K562 (cell line): ENCODE data around the gene LYPD4. TPM values are rescaled to one million over a fixed set of nuclear protein-coding genes. Genes with fewer than 3 reads are reported as not detected.

Source experiments
- GATAD2B ChIP-seq: fragments of 450-650 bp; IDR thresholded peaks from 2 replicates; pipeline ENCODE4 v1.6.1; 2017; ENCODE audit warnings: mild to moderate bottlenecking, borderline replicate concordance
- HDAC6 ChIP-seq: IDR thresholded peaks from 2 replicates; pipeline ENCODE4 v1.6.1; 2012; ENCODE audit warnings: low read depth, mild to moderate bottlenecking, control low read depth, inconsistent platforms, low read length, moderate library complexity
- HIVEP1 ChIP-seq: fragments of 250-450 bp; sonication (Bioruptor Pico); IDR thresholded peaks from 2 replicates; pipeline ENCODE4 v1.4.0; 2020; ENCODE audit warnings: mild to moderate bottlenecking
- ILF3 ChIP-seq: fragments of 450-650 bp; IDR thresholded peaks from 2 replicates; pipeline ENCODE4 v1.6.1; 2018; ENCODE audit warnings: antibody characterized with exemption, mild to moderate bottlenecking, moderate library complexity, borderline replicate concordance
- JUND ChIP-seq, 2 experiments: IDR thresholded peaks; 2 replicates in 1 of 2; 3 replicates in 1 of 2; pipeline ENCODE4 v1.6.1; 2011; ENCODE audit warnings: borderline replicate concordance in 2 of 2, low read depth in 2 of 2, low read length in 2 of 2, improper control_type of control experiment in 1 of 2, missing biosample characterization in 1 of 2, missing genetic modification characterization in 1 of 2, missing genetic modification reagents in 1 of 2
- NFE2 ChIP-seq: IDR thresholded peaks from 2 replicates; pipeline ENCODE4 v1.6.1; 2014; ENCODE audit warnings: antibody characterized with exemption, low read depth
- RBFOX2 ChIP-seq: fragments of 200-400 bp; formaldehyde crosslinking; IDR thresholded peaks from 2 replicates; pipeline ENCODE4 v1.6.1; 2017; ENCODE audit warnings: low read depth, mild to moderate bottlenecking, low read length, moderate library complexity
- RBM15 ChIP-seq: fragments of 200-400 bp; formaldehyde crosslinking; IDR thresholded peaks from 2 replicates; pipeline ENCODE4 v1.6.1; 2018; ENCODE audit warnings: mild to moderate bottlenecking, low read length, moderate library complexity; ENCODE audit not compliant: insufficient read depth
- RBM22 ChIP-seq: fragments of 200-400 bp; formaldehyde crosslinking; IDR thresholded peaks from 2 replicates; pipeline ENCODE4 v1.6.1; 2018; ENCODE audit warnings: low read length, low read depth; ENCODE audit not compliant: poor library complexity, severe bottlenecking
- SREBF1 ChIP-seq: fragments of 150-350 bp; IDR thresholded peaks from 2 replicates; pipeline ENCODE4 v1.6.1; 2014; ENCODE audit warnings: antibody characterized with exemption, low read depth, low read length, borderline replicate concordance
- SUPT5H ChIP-seq: fragments of 450-650 bp; IDR thresholded peaks from 2 replicates; pipeline ENCODE4 v1.6.1; 2016
- TEAD2 ChIP-seq: fragments of 450-650 bp; IDR thresholded peaks from 2 replicates; pipeline ENCODE4 v1.6.1; 2016; ENCODE audit warnings: missing genetic modification characterization, control low read depth, missing compliant biosample characterization
- polyA plus RNA-seq, 8 experiments: library from polyadenylated mRNA; depleted of rRNA in 4 of 8; stranded (reverse) in 5 of 8; unstranded in 3 of 8; fragments of >200 nt; fragmentation: Nextera tagmentation in 2 of 8; fragmentation: Illumina TruSeq in 1 of 8; extraction: Ambion mirVana in 2 of 8; extraction: Trizol in 1 of 8; gene quantifications; 2 replicates each; pipeline versions ENCODE4 v1.2.1 to v1.2.3, GENCODE V29; 2011 to 2014; ENCODE audit warnings: inconsistent platforms in 1 of 8, missing spikeins in 1 of 8
- total RNA-seq, 7 experiments: library from RNA; depleted of rRNA in 6 of 7; stranded (reverse); fragments of >200 nt in 6 of 7; fragmentation: Illumina TruSeq in 2 of 7; extraction: Trizol in 2 of 7; gene quantifications; 2 replicates each; pipeline versions ENCODE4 v1.2.1 to v1.2.3, GENCODE V29; 2011 to 2021; ENCODE audit warnings: low replicate concordance in 1 of 7
- TF ChIP-seq, protein P1 (sequence below), 3 experiments: fragments of 200-800 bp in 1 of 3; fragments of 250-450 bp in 1 of 3; fragments of 450-650 bp in 1 of 3; sonication (Bioruptor Pico) in 1 of 3; sonication (Bioruptor generic) in 1 of 3; formaldehyde crosslinking in 1 of 3; IDR thresholded peaks; 2 replicates each; pipeline versions ENCODE4 v1.6.1 to v1.8.0; 2016 to 2022; ENCODE audit warnings: mild to moderate bottlenecking in 2 of 3, missing genetic modification characterization in 2 of 3, missing compliant biosample characterization in 1 of 3, moderate library complexity in 1 of 3
- TF ChIP-seq, protein P2 (sequence below): sonication (generic); formaldehyde crosslinking; IDR thresholded peaks from 2 replicates; pipeline ENCODE4 v1.8.0; 2022; ENCODE audit warnings: missing genetic modification reagents, mild to moderate bottlenecking, borderline replicate concordance
- TF ChIP-seq, protein P3 (sequence below): fragments of 200-400 bp; formaldehyde crosslinking; IDR thresholded peaks from 2 replicates; pipeline ENCODE4 v1.6.1; 2017; ENCODE audit warnings: mild to moderate bottlenecking, low read depth, low read length, moderate library complexity
- TF ChIP-seq, protein P4 (sequence below): sonication (generic); IDR thresholded peaks from 2 replicates; pipeline ENCODE4 v1.6.1; 2016

LYPD4 gene
- total and polyA plus RNA-seq, 9 of the 15 experiments (the other 6 are each of a cell fraction or from before 2014, with no cell fraction given) = 0.11 TPM; not detected in 8

DNA sequence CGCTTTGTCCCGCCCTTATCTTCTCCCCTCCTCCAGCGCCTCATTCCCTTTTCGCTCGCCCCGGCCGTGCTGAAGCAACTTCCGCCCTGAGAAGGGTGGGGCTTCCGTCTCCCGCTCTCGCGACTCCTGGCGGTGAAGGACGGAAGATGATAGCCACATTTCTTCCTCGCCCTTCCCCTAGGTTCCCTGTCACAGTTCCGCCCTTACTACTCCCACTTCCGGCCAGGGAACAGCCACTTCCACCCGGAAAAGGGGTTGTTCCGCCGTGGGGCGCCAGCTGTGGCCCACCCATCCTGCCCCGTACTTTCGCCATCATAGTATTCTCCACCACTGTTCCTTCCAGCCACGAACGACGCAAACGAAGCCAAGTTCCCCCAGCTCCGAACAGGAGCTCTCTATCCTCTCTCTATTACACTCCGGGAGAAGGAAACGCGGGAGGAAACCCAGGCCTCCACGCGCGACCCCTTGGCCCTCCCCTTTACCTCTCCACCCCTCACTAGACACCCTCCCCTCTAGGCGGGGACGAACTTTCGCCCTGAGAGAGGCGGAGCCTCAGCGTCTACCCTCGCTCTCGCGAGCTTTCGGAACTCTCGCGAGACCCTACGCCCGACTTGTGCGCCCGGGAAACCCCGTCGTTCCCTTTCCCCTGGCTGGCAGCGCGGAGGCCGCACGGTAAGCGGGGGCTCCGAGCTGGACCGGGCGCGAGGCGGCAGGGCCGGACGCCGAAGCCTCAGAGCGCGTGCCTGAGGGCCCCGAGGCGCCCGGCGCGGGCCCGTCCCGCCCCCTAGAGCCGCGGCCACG, 15.3 kb upstream of the LYPD4 start, which contains the start of gene RPS19 (continued):
- TF ChIP-seq, protein P1, sequence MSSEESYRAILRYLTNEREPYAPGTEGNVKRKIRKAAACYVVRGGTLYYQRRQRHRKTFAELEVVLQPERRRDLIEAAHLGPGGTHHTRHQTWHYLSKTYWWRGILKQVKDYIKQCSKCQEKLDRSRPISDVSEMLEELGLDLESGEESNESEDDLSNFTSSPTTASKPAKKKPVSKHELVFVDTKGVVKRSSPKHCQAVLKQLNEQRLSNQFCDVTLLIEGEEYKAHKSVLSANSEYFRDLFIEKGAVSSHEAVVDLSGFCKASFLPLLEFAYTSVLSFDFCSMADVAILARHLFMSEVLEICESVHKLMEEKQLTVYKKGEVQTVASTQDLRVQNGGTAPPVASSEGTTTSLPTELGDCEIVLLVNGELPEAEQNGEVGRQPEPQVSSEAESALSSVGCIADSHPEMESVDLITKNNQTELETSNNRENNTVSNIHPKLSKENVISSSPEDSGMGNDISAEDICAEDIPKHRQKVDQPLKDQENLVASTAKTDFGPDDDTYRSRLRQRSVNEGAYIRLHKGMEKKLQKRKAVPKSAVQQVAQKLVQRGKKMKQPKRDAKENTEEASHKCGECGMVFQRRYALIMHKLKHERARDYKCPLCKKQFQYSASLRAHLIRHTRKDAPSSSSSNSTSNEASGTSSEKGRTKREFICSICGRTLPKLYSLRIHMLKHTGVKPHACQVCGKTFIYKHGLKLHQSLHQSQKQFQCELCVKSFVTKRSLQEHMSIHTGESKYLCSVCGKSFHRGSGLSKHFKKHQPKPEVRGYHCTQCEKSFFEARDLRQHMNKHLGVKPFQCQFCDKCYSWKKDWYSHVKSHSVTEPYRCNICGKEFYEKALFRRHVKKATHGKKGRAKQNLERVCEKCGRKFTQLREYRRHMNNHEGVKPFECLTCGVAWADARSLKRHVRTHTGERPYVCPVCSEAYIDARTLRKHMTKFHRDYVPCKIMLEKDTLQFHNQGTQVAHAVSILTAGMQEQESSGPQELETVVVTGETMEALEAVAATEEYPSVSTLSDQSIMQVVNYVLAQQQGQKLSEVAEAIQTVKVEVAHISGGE (CRISPR knock-in tag; IDR thresholded peaks at IDR 0.05) = peak in 2 of 3 experiments; percentile 63 to 95; a peak in 4 of 6 replicates
- TF ChIP-seq, protein P2, sequence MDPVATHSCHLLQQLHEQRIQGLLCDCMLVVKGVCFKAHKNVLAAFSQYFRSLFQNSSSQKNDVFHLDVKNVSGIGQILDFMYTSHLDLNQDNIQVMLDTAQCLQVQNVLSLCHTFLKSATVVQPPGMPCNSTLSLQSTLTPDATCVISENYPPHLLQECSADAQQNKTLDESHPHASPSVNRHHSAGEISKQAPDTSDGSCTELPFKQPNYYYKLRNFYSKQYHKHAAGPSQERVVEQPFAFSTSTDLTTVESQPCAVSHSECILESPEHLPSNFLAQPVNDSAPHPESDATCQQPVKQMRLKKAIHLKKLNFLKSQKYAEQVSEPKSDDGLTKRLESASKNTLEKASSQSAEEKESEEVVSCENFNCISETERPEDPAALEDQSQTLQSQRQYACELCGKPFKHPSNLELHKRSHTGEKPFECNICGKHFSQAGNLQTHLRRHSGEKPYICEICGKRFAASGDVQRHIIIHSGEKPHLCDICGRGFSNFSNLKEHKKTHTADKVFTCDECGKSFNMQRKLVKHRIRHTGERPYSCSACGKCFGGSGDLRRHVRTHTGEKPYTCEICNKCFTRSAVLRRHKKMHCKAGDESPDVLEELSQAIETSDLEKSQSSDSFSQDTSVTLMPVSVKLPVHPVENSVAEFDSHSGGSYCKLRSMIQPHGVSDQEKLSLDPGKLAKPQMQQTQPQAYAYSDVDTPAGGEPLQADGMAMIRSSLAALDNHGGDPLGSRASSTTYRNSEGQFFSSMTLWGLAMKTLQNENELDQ = no peak
- TF ChIP-seq SUPT5H = peak; percentile 94
- TF ChIP-seq RBM22 = no peak
- TF ChIP-seq, protein P3, sequence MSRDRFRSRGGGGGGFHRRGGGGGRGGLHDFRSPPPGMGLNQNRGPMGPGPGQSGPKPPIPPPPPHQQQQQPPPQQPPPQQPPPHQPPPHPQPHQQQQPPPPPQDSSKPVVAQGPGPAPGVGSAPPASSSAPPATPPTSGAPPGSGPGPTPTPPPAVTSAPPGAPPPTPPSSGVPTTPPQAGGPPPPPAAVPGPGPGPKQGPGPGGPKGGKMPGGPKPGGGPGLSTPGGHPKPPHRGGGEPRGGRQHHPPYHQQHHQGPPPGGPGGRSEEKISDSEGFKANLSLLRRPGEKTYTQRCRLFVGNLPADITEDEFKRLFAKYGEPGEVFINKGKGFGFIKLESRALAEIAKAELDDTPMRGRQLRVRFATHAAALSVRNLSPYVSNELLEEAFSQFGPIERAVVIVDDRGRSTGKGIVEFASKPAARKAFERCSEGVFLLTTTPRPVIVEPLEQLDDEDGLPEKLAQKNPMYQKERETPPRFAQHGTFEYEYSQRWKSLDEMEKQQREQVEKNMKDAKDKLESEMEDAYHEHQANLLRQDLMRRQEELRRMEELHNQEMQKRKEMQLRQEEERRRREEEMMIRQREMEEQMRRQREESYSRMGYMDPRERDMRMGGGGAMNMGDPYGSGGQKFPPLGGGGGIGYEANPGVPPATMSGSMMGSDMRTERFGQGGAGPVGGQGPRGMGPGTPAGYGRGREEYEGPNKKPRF = no peak
- peak; percentile 82 for TF ChIP-seq JUND (IDR thresholded peaks at IDR 0.05; ENCODE audit: borderline replicate concordance, low read depth, low read length)
- TF ChIP-seq JUND (tag; IDR thresholded peaks at IDR 0.05; ENCODE audit: borderline replicate concordance, low read depth, low read length) = no peak; the same call in 2 of the 3 replicates
- no peak for TF ChIP-seq TEAD2 (tag)
- TF ChIP-seq RBM15 = no peak
- TF ChIP-seq ILF3 = 0 out of 2 replicates have a peak, but pooled peaks have one; percentile 46
- TF ChIP-seq RBFOX2 = peak; percentile 100
- TF ChIP-seq, protein P4, sequence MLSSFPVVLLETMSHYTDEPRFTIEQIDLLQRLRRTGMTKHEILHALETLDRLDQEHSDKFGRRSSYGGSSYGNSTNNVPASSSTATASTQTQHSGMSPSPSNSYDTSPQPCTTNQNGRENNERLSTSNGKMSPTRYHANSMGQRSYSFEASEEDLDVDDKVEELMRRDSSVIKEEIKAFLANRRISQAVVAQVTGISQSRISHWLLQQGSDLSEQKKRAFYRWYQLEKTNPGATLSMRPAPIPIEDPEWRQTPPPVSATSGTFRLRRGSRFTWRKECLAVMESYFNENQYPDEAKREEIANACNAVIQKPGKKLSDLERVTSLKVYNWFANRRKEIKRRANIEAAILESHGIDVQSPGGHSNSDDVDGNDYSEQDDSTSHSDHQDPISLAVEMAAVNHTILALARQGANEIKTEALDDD = peak; percentile 76; the same call in 1 of the 2 replicates
- no peak; the same call in 1 of the 2 replicates for TF ChIP-seq SREBF1
- TF ChIP-seq HDAC6 = no peak
- TF ChIP-seq HIVEP1 (CRISPR knock-in tag) = no peak; the same call in 1 of the 2 replicates
- no peak; the same call in 1 of the 2 replicates for TF ChIP-seq NFE2
- peak; percentile 73 for TF ChIP-seq GATAD2B
